Measurements from ENCODE around the gene CD46. TPM values are rescaled to one million over a fixed set of nuclear protein-coding genes. Genes with fewer than 3 reads are reported as not detected.

Gene CD46
- polyA plus RNA-seq, 4 donors = 300 to 374 (median 353) TPM

- DNase-seq (ENCODE audit: low read depth in 4 of 4, low spot score in 3 of 4) = no peak
Observed at GRCh38 chr1:207844371-207844770, 92.5 kb downstream of the CD46 start.

Other genes starting within 250 kb of the CD46 start
- gene CR1L, start 106.9 kb upstream of the CD46 start, polyA plus RNA-seq (ENCODE audit: insufficient read length in 4 of 4) = 1 to 10 TPM in 1 of 4 donors, under 1 TPM in 2, not detected in 1; 0.86 to 1.1 (median 0.96) TPM
- 100 to 1,000 TPM in 3 of 4 donors, 10 to 100 TPM in 1; 96.2 to 123 (median 118) TPM for gene CD34, start 159.1 kb downstream of the CD46 start, polyA plus RNA-seq (ENCODE audit: insufficient read length in 4 of 4)

All from right renal pelvis (tissue), 4 donors.